Ovary (tissue), 9 donors: ENCODE measurements around the gene ACLY. TPM values are rescaled to one million over a fixed set of nuclear protein-coding genes. Genes with fewer than 3 reads are reported as not detected.

ENCODE experiments used
- DNase-seq, 5 donors: peaks; one replicate each; pipeline ENCODE4 v3.0.0-alpha.2; 2019 to 2020
- H3K27ac ChIP-seq, 2 donors: fragments of 200-600 bp; one replicate each; pipeline versions ENCODE4 v1.5.1 to v1.8.0; 2019 to 2022
- H3K27me3 ChIP-seq: fragments of 200-600 bp; one replicate; pipeline ENCODE4 v1.8.0; 2022
- H3K36me3 ChIP-seq: fragments of 200-600 bp; sonication (generic); one replicate; pipeline ENCODE4 v1.5.1; 2019
- H3K4me1 ChIP-seq: one replicate; pipeline ENCODE4 v1.8.1; 2013; ENCODE audit warnings: mild to moderate bottlenecking, moderate library complexity; ENCODE audit not compliant: insufficient read depth
- H3K4me3 ChIP-seq: fragments of 200-600 bp; sonication (generic); one replicate; pipeline ENCODE4 v1.5.1; 2017
- H3K9me3 ChIP-seq, 2 donors: fragments of 200-600 bp in 1 of 2; sonication (generic) in 1 of 2; one replicate each; pipeline versions ENCODE4 v1.5.1 to v1.8.1; 2013 to 2019; ENCODE audit warnings: mild to moderate bottlenecking in 1 of 2, moderate library complexity in 1 of 2
- EP300 ChIP-seq: sonication (generic); formaldehyde crosslinking; IDR thresholded peaks from one replicate; pipeline ENCODE4 v1.6.1; 2017; ENCODE audit warnings: antibody characterized with exemption
- POLR2A ChIP-seq: fragments of 450-650 bp; IDR thresholded peaks from one replicate; pipeline ENCODE4 v1.6.1; 2017; ENCODE audit warnings: antibody characterized with exemption, mild to moderate bottlenecking, moderate library complexity
- WGBS, 3 donors: extraction: QIAGEN DNeasy Blood & Tissue Kit in 1 of 3; methylation state at CpG; one replicate each; pipeline versions ENCODE4 v1.1.5 to v1.1.7; 2013 to 2017; 5-methylcytosine and 5-hydroxymethylcytosine counted together
- intact Hi-C, 4 donors: fragments of 100-400 bp; cut with DNase I; formaldehyde crosslinking; loops; one replicate each; pipeline versions ENCODE4 v1.11.0 to v1.15.1; 2022 to 2023
- polyA plus RNA-seq, 2 donors: library from polyadenylated mRNA; stranded (reverse); fragments of 200-250 nt in 1 of 2; fragments of 350-450 nt in 1 of 2; fragmentation: Illumina TruSeq in 1 of 2; extraction: RNeasy Lipid Tissue Mini Kit (QIAGEN cat#74804) in 1 of 2; gene quantifications; one replicate each; pipeline ENCODE4 v1.2.3, GENCODE V29; 2013 to 2014
- total RNA-seq, 7 donors: library from RNA; depleted of rRNA in 2 of 7; stranded (reverse); fragments of >200 nt in 2 of 7; fragmentation: NEBNext Ultra II Directional in 3 of 7; extraction: Animal tissue kit (Norgen Biotek cat#: 25700) in 3 of 7; gene quantifications; one replicate each; pipeline versions ENCODE4 v1.1.0 to v1.2.4, GENCODE V29; 2016 to 2023
- TF ChIP-seq, protein P1 (sequence below), 3 donors: fragments of 450-650 bp in 2 of 3; fragments of 200-600 bp in 1 of 3; IDR thresholded peaks; one replicate each; pipeline versions ENCODE4 v1.5.1 to v1.8.0; 2016 to 2022; ENCODE audit warnings: antibody characterized with exemption in 3 of 3, mild to moderate bottlenecking in 1 of 3
- donor health status: DM: no; HTN: no; CAD: no; lungs with moderate emphysema.
- donor health status: DM: no; HTN: no; CAD: no.
- donor health status: Bipolar disorder and iron deficiency.
- donor health status: DM: yes; HTN: yes; CAD: no.
- donor health status: DM: no; HTN: no; CAD: no.
- donor health status: DM: yes; HTN: yes; CAD: no.

ACLY gene
- total and polyA plus RNA-seq, 9 donors: 23.6 to 119 (median 53.4) TPM

DNA sequence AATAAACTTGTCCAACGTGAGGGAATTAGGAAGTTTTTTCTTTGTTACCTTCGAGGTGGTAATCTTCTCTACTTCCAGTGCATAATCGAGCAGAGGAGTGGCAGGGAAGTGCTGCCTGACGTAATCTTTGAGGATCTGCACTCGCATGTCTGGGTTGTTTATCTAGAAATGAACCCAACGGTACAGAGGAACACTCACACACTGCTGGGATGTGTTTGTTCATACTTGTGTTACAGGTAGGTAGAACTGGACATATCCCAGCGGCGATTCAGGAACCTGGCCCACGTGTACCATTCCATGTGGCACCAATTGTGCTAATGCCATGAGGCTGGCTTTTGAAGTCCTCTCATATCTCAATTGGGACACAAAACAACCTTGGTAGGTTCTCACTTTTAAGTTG lies 49.3 kb downstream of the ACLY start:
- Histone ChIP-seq H3K9me3 (no peaks in the 10 kb centered on the region), H3K27me3 (no peaks in the 10 kb centered on the region), H3K4me1 (no peaks in the 10 kb centered on the region), H3K27ac (no peak overlapping the region), H3K36me3 (no peaks in the 10 kb centered on the region), H3K4me3 (no peak overlapping the region)
- 71 to 75% (median 71%) methylated on average over 9 of the region's 9 CpGs for WGBS, 3 donors
- TF ChIP-seq POLR2A (no peak), EP300 (no peak)
- TF ChIP-seq, protein P1, sequence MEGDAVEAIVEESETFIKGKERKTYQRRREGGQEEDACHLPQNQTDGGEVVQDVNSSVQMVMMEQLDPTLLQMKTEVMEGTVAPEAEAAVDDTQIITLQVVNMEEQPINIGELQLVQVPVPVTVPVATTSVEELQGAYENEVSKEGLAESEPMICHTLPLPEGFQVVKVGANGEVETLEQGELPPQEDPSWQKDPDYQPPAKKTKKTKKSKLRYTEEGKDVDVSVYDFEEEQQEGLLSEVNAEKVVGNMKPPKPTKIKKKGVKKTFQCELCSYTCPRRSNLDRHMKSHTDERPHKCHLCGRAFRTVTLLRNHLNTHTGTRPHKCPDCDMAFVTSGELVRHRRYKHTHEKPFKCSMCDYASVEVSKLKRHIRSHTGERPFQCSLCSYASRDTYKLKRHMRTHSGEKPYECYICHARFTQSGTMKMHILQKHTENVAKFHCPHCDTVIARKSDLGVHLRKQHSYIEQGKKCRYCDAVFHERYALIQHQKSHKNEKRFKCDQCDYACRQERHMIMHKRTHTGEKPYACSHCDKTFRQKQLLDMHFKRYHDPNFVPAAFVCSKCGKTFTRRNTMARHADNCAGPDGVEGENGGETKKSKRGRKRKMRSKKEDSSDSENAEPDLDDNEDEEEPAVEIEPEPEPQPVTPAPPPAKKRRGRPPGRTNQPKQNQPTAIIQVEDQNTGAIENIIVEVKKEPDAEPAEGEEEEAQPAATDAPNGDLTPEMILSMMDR (IDR thresholded peaks at IDR 0.05): no peak
- intact Hi-C loops: loop anchor here in 1 of 4 donors (10.0 kb wide), 1 partner anchor 65 kb away; no protein-coding TSS in a partner anchor
- DNase-seq: no peak

DNA sequence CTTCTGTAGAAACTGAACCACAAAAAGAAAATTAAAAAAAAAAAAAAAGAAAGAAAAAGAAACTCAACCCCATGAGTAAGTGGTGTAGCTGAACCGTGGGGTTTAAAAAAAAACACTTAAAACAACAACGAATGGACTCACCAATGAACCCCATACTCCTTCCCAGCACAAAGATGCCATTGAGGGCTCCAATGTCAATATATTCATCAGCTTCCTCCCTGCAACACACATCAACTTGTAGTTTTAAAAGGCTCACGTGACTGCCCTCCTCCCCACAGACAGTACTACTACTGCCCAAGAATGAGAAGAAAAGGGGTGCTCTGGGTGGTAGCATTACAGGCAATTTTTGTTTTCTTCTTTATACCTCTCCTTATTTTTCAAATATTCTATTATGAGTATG lies 50.2 kb downstream of the ACLY start:
- TF ChIP-seq, protein P1 (IDR thresholded peaks at IDR 0.05): no peak
- TF ChIP-seq EP300 (no peak), POLR2A (no peak)
- intact Hi-C loops: loop anchor here in 1 of 4 donors (10.0 kb wide), 1 partner anchor 64 kb away; no protein-coding TSS in a partner anchor
- Histone ChIP-seq H3K27ac (no peak overlapping the region), H3K27me3 (no peaks in the 10 kb centered on the region), H3K4me1 (peaks cover under 1% of the 10 kb centered on the region), H3K9me3 (no peaks in the 10 kb centered on the region), H3K36me3 (no peaks in the 10 kb centered on the region), H3K4me3 (no peak overlapping the region)
- WGBS, 3 donors: 55 to 69% (median 66%) methylated on average over 3 of the region's 3 CpGs
- no peak for DNase-seq

DNA sequence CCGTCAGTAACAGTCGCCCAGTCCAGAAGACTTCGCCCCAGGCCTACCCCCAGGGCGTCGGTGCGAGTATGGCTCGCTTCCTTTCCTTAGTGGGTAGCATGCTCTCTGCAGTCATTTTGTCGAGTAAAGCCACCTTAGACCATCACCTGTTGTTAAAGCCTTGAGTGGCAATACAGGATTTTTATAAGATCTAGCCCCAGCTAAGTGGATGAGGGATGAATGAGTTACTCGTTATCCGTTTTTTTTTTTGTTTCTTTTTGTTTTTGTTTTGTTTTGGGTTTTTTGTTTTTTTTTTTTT lies 53.2 kb downstream of the ACLY start:
- 0 to 2% (median 1%) methylated on average over 10 of the region's 10 CpGs for WGBS, 3 donors
- peak overlapping the region in 1 of 2 donors; percentile 85 for H3K27ac ChIP-seq
- intact Hi-C loops: loop anchor here in 1 of 4 donors (10.0 kb wide), 1 partner anchor 61 kb away; no protein-coding TSS in a partner anchor
- no peak for DNase-seq
- H3K4me1 ChIP-seq: peaks cover 10% of the 10 kb centered on the region
- H3K4me3 ChIP-seq: peak overlapping the region; percentile 99
- no peaks in the 10 kb centered on the region for H3K27me3 ChIP-seq
- TF ChIP-seq, protein P1 (IDR thresholded peaks at IDR 0.05): no peak
- TF ChIP-seq EP300: no peak
- TF ChIP-seq POLR2A: no peak
- no peaks in the 10 kb centered on the region for H3K36me3 ChIP-seq
- no peaks in the 10 kb centered on the region for H3K9me3 ChIP-seq

DNA sequence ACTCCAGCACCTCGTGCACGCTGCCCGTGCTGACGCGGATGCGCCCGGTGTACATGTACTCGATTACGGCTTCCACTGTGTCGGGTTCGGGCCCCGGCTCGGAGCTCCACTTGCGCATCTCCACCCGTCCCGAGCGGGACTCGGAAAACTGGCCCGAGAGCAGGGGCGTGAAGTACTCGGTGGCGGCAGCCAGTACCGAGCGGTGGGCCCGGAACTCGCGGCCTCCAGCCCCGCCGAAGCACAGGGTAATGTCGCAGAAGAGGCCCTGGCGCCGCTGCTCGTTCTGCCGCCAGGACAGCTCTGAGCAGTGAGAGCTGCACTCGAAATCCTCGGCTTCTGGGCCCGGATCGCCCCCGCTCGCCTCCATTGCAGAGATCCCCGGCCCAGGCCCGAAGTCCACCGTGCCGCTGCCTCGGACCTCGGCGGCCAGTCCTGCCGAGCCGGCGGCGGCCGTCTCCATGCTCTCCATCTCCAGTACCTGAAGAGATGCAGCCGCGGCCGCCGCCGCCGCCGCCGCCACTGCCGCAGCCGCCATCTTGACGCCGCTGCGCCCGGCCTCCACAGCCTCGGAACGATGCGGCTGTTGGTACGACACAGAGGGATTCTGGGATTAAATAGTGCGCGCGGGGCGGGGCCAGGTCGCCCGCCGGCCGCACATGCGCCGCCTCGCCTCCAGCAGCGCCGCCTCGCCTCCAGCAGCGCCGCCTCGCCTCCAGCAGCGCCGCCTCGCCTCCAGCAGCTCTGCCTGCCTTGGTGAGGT lies 53.7 kb downstream of the ACLY start, which contains the start of gene KLHL11:
Gene KLHL11 (minus strand): TSS at position 588 of the 760 bp plus-strand sequence. CDS start 53 bp downstream, at position 535.
- peak; percentile 80 to 92 (median 88) for DNase-seq
- intact Hi-C loops: loop anchor here in 1 of 4 donors (10.0 kb wide), 1 partner anchor 60 kb away; no protein-coding TSS in a partner anchor
- 0% methylated on average over 60 to 90 of the region's 90 CpGs for WGBS, 3 donors
- Histone ChIP-seq H3K4me1 (peaks cover 10% of the 10 kb centered on the region), H3K27me3 (no peaks in the 10 kb centered on the region), H3K36me3 (no peaks in the 10 kb centered on the region), H3K27ac (peak within 1 kb of the TSS; percentile 50 to 85), H3K9me3 (no peaks in the 10 kb centered on the region), H3K4me3 (peak within 1 kb of the TSS; percentile 99)
- TF ChIP-seq, protein P1 (IDR thresholded peaks at IDR 0.05): no peak
- TF ChIP-seq POLR2A (peak; percentile 90), EP300 (no peak)
